ENCODE results near the gene ALDH3A2.
"Not testable (repeated sequence)": the region's sequence is repeated elsewhere in the genome, so short reads cannot be mapped to it uniquely, and the experiment has no call there.

ALDH3A2 gene

GRCh38 chr17:19677736-19678379 lies 29.3 kb downstream of the ALDH3A2 start:
- no peak overlapping the region for H3K4me3 ChIP-seq (ENCODE audit: low read length)
- no peak for TF ChIP-seq CTCF (conservative IDR thresholded peaks at IDR 0.05; ENCODE audit: low read depth, low read length)
- no peak for DNase-seq (ENCODE audit: low read depth)

GRCh38 chr17:19678581-19679453 lies 30.3 kb downstream of the ALDH3A2 start:
- H3K4me3 ChIP-seq (ENCODE audit: low read length), result no peak overlapping the region
- no peak for DNase-seq (ENCODE audit: low read depth)
- TF ChIP-seq CTCF (conservative IDR thresholded peaks at IDR 0.05; ENCODE audit: low read depth, low read length), result no peak

- DNase-seq (ENCODE audit: low read depth), result no peak
These were observed 34.6 kb downstream of the ALDH3A2 start for GRCh38 chr17:19683117-19683516.

GRCh38 chr17:19684909-19685580 lies 36.5 kb downstream of the ALDH3A2 start:
- DNase-seq (ENCODE audit: low read depth); H3K4me3 ChIP-seq (ENCODE audit: low read length): not testable (repeated sequence)

More at GRCh38 chr17:19683117-19683516, 34.6 kb downstream of the ALDH3A2 start:
- no peak for TF ChIP-seq CTCF (conservative IDR thresholded peaks at IDR 0.05; ENCODE audit: low read depth, low read length)
- no peak overlapping the region for H3K4me3 ChIP-seq (ENCODE audit: low read length)

- DNase-seq (ENCODE audit: low read depth), result no peak
- TF ChIP-seq CTCF (conservative IDR thresholded peaks at IDR 0.05; ENCODE audit: low read depth, low read length), result no peak
- no peak overlapping the region for H3K4me3 ChIP-seq (ENCODE audit: low read length)
These were observed 38.0 kb downstream of the ALDH3A2 start for GRCh38 chr17:19686400-19687090.

- H3K4me3 ChIP-seq (ENCODE audit: low read length), result no peak overlapping the region
- TF ChIP-seq CTCF (conservative IDR thresholded peaks at IDR 0.05; ENCODE audit: low read depth, low read length), result no peak
- no peak for DNase-seq (ENCODE audit: low read depth)
These were observed 53.7 kb downstream of the ALDH3A2 start for GRCh38 chr17:19702217-19702641.
